ENCODE data around the gene SIGLEC5. TPM values are rescaled to one million over a fixed set of nuclear protein-coding genes. Genes with fewer than 3 reads are reported as not detected.

The SIGLEC5 gene
- total RNA-seq, 4 donors from 2014 or later, result 0.41 to 6.8 (median 0.85) TPM; not detected in 1

DNA sequence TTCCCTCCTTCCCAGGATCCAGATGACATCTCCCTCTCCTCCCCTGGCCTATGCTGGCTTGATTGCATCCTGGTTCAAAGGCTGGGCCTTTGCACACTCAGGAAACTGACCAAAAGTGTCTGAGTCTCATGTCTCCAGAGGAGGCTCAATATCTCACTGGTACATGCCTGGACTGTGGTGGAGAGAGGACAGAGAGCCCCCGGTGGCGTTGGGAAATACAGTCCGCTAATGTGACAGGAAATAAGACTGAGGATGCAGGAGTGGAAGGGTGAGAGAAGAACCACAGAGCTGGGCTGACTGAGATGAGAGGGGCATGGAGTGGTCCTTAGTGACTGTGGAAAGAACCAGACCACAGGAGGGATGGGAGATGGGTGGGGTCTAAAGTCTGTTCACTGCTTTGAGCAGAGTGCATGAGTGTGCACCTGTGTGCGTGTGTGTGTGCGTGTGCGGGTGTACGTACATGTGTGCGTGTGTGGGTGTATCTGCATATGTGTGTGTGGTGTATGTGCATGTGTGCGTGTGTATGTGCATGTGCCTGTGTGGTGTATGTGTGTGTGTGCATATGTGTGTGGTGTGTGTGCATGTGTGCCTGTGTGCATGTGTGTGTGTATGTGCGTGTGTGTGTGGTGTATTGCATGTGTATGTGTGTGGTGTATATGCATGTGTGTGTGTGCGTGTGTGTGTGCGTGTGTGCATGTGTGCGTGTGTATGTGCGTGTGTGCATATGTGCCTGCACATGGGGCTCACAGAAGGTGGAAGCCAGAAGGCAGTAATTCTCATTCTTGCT, 1.9 kb downstream of the SIGLEC5 start:
- intact Hi-C loops (cut with DNase I; ENCODE audit: low total_unique reads), result no loop called here
- no peak for DNase-seq
- Histone ChIP-seq H3K4me1 (no peaks in the 10 kb centered on the region), H3K27me3 (no peaks in the 10 kb centered on the region), H3K27ac (no peak overlapping the region), H3K4me3 (no peak overlapping the region), H3K36me3 (no peaks in the 10 kb centered on the region), H3K9me3 (no peaks in the 10 kb centered on the region)
- TF ChIP-seq, protein P1, sequence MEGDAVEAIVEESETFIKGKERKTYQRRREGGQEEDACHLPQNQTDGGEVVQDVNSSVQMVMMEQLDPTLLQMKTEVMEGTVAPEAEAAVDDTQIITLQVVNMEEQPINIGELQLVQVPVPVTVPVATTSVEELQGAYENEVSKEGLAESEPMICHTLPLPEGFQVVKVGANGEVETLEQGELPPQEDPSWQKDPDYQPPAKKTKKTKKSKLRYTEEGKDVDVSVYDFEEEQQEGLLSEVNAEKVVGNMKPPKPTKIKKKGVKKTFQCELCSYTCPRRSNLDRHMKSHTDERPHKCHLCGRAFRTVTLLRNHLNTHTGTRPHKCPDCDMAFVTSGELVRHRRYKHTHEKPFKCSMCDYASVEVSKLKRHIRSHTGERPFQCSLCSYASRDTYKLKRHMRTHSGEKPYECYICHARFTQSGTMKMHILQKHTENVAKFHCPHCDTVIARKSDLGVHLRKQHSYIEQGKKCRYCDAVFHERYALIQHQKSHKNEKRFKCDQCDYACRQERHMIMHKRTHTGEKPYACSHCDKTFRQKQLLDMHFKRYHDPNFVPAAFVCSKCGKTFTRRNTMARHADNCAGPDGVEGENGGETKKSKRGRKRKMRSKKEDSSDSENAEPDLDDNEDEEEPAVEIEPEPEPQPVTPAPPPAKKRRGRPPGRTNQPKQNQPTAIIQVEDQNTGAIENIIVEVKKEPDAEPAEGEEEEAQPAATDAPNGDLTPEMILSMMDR (IDR thresholded peaks at IDR 0.05), result no peak
- TF ChIP-seq POLR2A (IDR thresholded peaks at IDR 0.05), result no peak

DNA sequence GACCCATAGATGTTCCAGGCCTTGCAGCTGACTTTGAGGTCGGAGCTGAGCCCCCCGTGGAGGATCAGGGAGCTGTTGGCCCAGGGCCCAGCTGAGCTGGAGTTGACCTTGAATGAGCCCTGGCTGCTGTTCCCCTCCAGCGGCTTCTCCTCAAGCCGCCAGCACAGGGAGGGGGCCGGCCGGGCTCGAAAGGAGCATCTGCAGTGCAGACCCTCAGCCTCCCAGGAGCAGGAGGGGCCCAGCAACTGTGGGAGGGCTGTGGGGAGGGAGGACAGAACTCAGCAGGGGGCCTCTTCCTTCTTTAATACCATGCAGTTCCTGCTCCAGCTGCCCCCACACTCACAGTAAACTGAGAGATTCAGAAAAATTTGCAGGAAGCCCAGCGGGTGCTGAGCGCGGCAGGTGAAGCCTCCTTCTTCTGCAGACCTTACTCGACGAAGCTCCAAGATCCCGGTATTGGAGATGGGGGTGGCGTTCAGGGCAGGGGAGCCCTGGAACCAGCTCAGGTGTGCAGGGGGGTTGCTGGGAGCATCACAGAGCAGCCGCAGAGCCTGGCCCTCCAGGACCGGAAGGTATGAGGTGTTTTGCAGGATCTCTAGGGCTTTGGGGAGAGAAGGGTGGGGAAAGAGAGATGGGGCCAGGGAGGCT, 2.6 kb downstream of the SIGLEC5 start:
- H3K27me3 ChIP-seq, result no peaks in the 10 kb centered on the region
- intact Hi-C loops (cut with DNase I; ENCODE audit: low total_unique reads), result no loop called here
- H3K27ac ChIP-seq, result no peak overlapping the region
- no peaks in the 10 kb centered on the region for H3K4me1 ChIP-seq
- H3K9me3 ChIP-seq, result no peaks in the 10 kb centered on the region
- H3K36me3 ChIP-seq, result no peaks in the 10 kb centered on the region
- TF ChIP-seq POLR2A (IDR thresholded peaks at IDR 0.05), result no peak
- TF ChIP-seq, protein P1 (IDR thresholded peaks at IDR 0.05), result no peak
- no peak for DNase-seq
- no peak overlapping the region for H3K4me3 ChIP-seq

DNA sequence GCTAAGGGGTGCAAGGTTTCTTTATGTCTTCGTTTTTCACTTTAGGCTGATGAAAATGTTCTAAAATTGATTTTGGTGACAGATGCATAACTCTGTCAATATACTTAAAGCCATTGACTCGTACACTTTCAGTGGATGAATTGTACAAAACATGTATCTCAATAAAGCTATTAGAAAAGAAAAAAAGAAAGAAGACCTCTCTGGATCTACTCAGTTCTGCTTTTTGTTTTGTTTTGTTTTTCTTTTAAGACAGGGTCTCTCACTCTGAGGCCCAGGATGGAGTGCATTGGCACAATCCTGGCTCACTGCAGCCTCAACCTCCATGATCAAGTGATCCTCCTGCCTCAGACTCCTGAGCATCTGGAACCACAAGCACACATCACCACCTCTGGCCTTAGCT, 3.5 kb downstream of the SIGLEC5 start:
- no peak for DNase-seq
- Histone ChIP-seq H3K4me3 (no peak overlapping the region), H3K9me3 (no peaks in the 10 kb centered on the region), H3K36me3 (no peaks in the 10 kb centered on the region), H3K27me3 (no peaks in the 10 kb centered on the region), H3K4me1 (no peaks in the 10 kb centered on the region), H3K27ac (no peak overlapping the region)
- intact Hi-C loops (cut with DNase I; ENCODE audit: low total_unique reads), result no loop called here
- TF ChIP-seq, protein P1 (IDR thresholded peaks at IDR 0.05), result no peak
- no peak for TF ChIP-seq POLR2A (IDR thresholded peaks at IDR 0.05)

DNA sequence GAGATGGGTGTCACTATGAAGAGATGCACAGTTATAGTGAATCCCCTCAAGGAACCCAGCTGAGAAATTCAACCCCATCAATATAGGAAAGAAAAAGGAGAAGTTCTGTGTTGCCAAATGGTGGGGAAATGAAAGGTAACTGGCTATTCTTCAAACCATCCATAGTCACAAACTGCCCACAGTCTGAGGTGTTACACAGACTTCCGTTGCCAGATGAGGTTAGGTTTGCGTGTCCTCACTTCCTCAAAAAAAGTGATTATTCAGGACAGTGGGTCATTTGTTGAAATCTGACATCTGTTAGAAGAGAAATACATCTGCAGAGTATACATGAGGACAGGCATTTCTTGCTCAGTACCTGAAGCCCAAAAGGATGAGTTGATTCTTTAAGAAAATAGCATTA, 9.0 kb downstream of the SIGLEC5 start:
- intact Hi-C loops (cut with DNase I; ENCODE audit: low total_unique reads), result no loop called here
- H3K4me3 ChIP-seq, result no peak overlapping the region
- no peak for TF ChIP-seq POLR2A (IDR thresholded peaks at IDR 0.05)

DNA sequence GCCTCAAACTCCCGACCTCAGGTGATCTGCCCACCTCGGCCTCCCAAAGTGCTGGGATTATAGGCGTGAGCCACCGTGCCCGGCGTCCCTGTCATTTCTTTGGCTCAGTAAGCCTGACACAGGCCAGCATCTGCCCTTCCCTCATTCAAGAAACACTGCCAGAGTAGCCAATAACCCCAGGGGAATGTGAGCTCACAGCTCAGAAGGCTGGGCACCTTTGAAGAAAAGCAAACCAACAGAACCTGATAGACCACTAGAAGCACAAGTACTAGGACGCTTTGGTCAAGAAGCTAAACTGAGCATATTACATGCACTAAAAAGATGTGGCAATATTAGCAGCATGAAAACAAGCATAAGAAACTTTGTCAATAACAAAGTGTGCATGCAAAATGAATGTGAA, 14.2 kb downstream of the SIGLEC5 start:
- H3K4me3 ChIP-seq, result no peak overlapping the region
- intact Hi-C loops (cut with DNase I; ENCODE audit: low total_unique reads), result no loop called here
- H3K4me1 ChIP-seq, result no peaks in the 10 kb centered on the region
- H3K27ac ChIP-seq, result no peak overlapping the region
- H3K9me3 ChIP-seq, result no peaks in the 10 kb centered on the region
- TF ChIP-seq, protein P1 (IDR thresholded peaks at IDR 0.05), result no peak
- TF ChIP-seq POLR2A (IDR thresholded peaks at IDR 0.05), result no peak
- DNase-seq, result no peak
- H3K27me3 ChIP-seq, result no peaks in the 10 kb centered on the region
- H3K36me3 ChIP-seq, result no peaks in the 10 kb centered on the region

More for the DNA sequence above, 9.0 kb downstream of the SIGLEC5 start:
- no peaks in the 10 kb centered on the region for H3K36me3 ChIP-seq
- no peak for DNase-seq
- no peaks in the 10 kb centered on the region for H3K27me3 ChIP-seq
- no peaks in the 10 kb centered on the region for H3K9me3 ChIP-seq
- H3K27ac ChIP-seq, result no peak overlapping the region
- H3K4me1 ChIP-seq, result no peaks in the 10 kb centered on the region

All from uterus (tissue), 4 donors.